ENCODE measurements around the gene MLF2. TPM values are rescaled to one million over a fixed set of nuclear protein-coding genes. Genes with fewer than 3 reads are reported as not detected.

The MLF2 gene
- total and polyA plus RNA-seq, 2 experiments from 2014 or later: 210 to 508 TPM

- Histone ChIP-seq H3K9me3 (ENCODE audit: low read depth) (no peaks in the 10 kb centered on the region), H4K20me1 (ENCODE audit: insufficient read depth, poor library complexity, severe bottlenecking) (no peaks in the 10 kb centered on the region), H3K4me1 (ENCODE audit: insufficient read depth) (peaks cover 39% of the 10 kb centered on the region), H3K27me3 (no peaks in the 10 kb centered on the region), H3K79me2 (no peaks in the 10 kb centered on the region), H3K9me2 (replicated peaks; ENCODE audit: insufficient read depth) (no peaks in the 10 kb centered on the region), H3K4me3 (no peak overlapping the region), H2AFZ (no peak overlapping the region), H3K36me3 (replicated peaks; ENCODE audit: insufficient read depth, low read depth) (no peaks in the 10 kb centered on the region), H3K4me2 (peak overlapping the region; percentile 45), H3K27ac (peak overlapping the region; percentile 60)
- TF ChIP-seq CTCF (IDR thresholded peaks at IDR 0.05; ENCODE audit: poor library complexity): no peak
- no peak for TF ChIP-seq EZH2phosphoT487 (IDR thresholded peaks at IDR 0.05; ENCODE audit: low read depth, severe bottlenecking, unreplicated experiment)
- TF ChIP-seq EZH2 (IDR thresholded peaks at IDR 0.05; ENCODE audit: borderline replicate concordance): no peak
- WGBS (ENCODE audit: low lambda C conversion rate, missing lambda C conversion rate): 67% methylated on average over 16 of the region's 16 CpGs
- no peak for DNase-seq (ENCODE audit: low spot score)
These were observed 22.5 kb upstream of the MLF2 start for GRCh38 chr12:6775185-6776174.

- no peaks in the 10 kb centered on the region for H3K9me3 ChIP-seq (ENCODE audit: low read depth)
- no peak overlapping the region for H3K27ac ChIP-seq
- 97% methylated on average over 15 of the region's 15 CpGs for WGBS (ENCODE audit: low lambda C conversion rate, missing lambda C conversion rate)
- H3K9me2 ChIP-seq (replicated peaks; ENCODE audit: insufficient read depth): no peaks in the 10 kb centered on the region
- H3K4me2 ChIP-seq: no peak overlapping the region
- no peaks in the 10 kb centered on the region for H3K36me3 ChIP-seq (replicated peaks; ENCODE audit: insufficient read depth, low read depth)
- H3K4me1 ChIP-seq (ENCODE audit: insufficient read depth): peaks cover 35% of the 10 kb centered on the region
- H2AFZ ChIP-seq: no peak overlapping the region
- DNase-seq (ENCODE audit: low spot score): no peak
- no peaks in the 10 kb centered on the region for H3K27me3 ChIP-seq
- TF ChIP-seq EZH2 (IDR thresholded peaks at IDR 0.05; ENCODE audit: borderline replicate concordance) (no peak), CTCF (IDR thresholded peaks at IDR 0.05; ENCODE audit: poor library complexity) (no peak), EZH2phosphoT487 (IDR thresholded peaks at IDR 0.05; ENCODE audit: low read depth, severe bottlenecking, unreplicated experiment) (no peak)
- H3K4me3 ChIP-seq: no peak overlapping the region
- H3K79me2 ChIP-seq: peaks cover 4% of the 10 kb centered on the region
- H4K20me1 ChIP-seq (ENCODE audit: insufficient read depth, poor library complexity, severe bottlenecking): peaks cover 3% of the 10 kb centered on the region
These were observed 21.6 kb upstream of the MLF2 start for GRCh38 chr12:6774499-6775062.

- 28% methylated on average over 51 of the region's 60 CpGs for WGBS (ENCODE audit: low lambda C conversion rate, missing lambda C conversion rate)
These were observed 20.8 kb upstream of the MLF2 start for GRCh38 chr12:6773590-6774351.

More at GRCh38 chr12:6773590-6774351, 20.8 kb upstream of the MLF2 start:
- no peak for DNase-seq (ENCODE audit: low spot score)
- Histone ChIP-seq H3K4me2 (peak overlapping the region; percentile 70), H3K9me2 (replicated peaks; ENCODE audit: insufficient read depth) (no peaks in the 10 kb centered on the region), H3K9me3 (ENCODE audit: low read depth) (no peaks in the 10 kb centered on the region), H3K4me3 (no peak overlapping the region), H3K79me2 (peaks cover 12% of the 10 kb centered on the region), H4K20me1 (ENCODE audit: insufficient read depth, poor library complexity, severe bottlenecking) (peaks cover 11% of the 10 kb centered on the region), H2AFZ (no peak overlapping the region), H3K27me3 (no peaks in the 10 kb centered on the region), H3K4me1 (ENCODE audit: insufficient read depth) (peaks cover 35% of the 10 kb centered on the region), H3K27ac (no peak overlapping the region), H3K36me3 (replicated peaks; ENCODE audit: insufficient read depth, low read depth) (no peaks in the 10 kb centered on the region)
- TF ChIP-seq EZH2 (IDR thresholded peaks at IDR 0.05; ENCODE audit: borderline replicate concordance): no peak
- TF ChIP-seq EZH2phosphoT487 (IDR thresholded peaks at IDR 0.05; ENCODE audit: low read depth, severe bottlenecking, unreplicated experiment): no peak
- TF ChIP-seq CTCF (IDR thresholded peaks at IDR 0.05; ENCODE audit: poor library complexity): no peak
